ENCODE data around the gene CPXM2. TPM values are rescaled to one million over a fixed set of nuclear protein-coding genes. Genes with fewer than 3 reads are reported as not detected.

The CPXM2 gene
- total RNA-seq, 1 experiment from 2014 or later, result not detected

DNA sequence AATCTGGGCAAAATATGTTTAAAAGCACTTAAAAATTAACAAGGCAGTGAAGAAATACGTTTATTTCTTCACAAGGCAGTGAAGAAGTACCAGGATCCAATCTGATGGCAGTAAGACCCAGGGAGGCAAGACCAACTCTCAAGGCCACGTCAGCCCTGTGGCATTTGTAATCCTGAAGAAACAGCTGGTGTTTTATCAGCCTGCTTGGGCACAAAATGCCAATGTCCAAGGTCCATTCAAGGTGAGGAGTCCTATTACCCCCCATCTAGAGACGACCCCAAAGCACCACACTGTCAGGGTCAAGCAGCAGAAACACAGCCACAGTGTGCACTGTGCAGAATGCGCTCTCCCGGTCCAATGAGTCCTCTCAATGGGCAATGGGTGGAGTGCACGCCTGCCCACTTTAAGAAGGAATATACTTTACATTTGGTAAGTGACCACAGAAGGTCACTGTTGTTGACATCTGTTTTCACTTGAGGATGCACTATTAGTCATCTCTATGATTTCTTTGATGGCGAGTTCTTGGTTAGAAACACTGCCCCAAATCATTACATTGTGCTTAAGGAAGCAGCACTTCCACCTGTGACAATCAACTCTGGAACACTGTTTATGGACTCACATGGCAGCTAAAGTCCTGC lies 12.8 kb downstream of the CPXM2 start:
- no peak overlapping the region for H3K27ac Mint-ChIP-seq (ENCODE audit: low read depth, unreplicated experiment)
- no TSS peak for BruUV-seq (replicated peaks)
- peaks cover 6% of the 10 kb centered on the region for H3K4me1 Mint-ChIP-seq (ENCODE audit: insufficient read depth, unreplicated experiment)
- H3K4me3 Mint-ChIP-seq (ENCODE audit: unreplicated experiment), result no peak overlapping the region
- TF ChIP-seq CTCF (IDR thresholded peaks at IDR 0.05; ENCODE audit: unreplicated experiment), result no peak
- H3K27me3 Mint-ChIP-seq (ENCODE audit: insufficient read depth, unreplicated experiment), result no peaks in the 10 kb centered on the region
- no peaks in the 10 kb centered on the region for H3K36me3 Mint-ChIP-seq (ENCODE audit: insufficient read depth, unreplicated experiment)
- no peak for DNase-seq (ENCODE audit: unreplicated experiment)
- H3K9me3 Mint-ChIP-seq (ENCODE audit: unreplicated experiment), result no peaks in the 10 kb centered on the region
- intact Hi-C loops (cut with micrococcal nuclease), result no loop called here
- POLR2A ChIA-PET, result no interaction called here
- CTCF ChIA-PET, result interaction anchor here (0.7 kb wide), 1 partner anchor 175 kb away, joined by 4 read pairs; no protein-coding TSS in a partner anchor

DNA sequence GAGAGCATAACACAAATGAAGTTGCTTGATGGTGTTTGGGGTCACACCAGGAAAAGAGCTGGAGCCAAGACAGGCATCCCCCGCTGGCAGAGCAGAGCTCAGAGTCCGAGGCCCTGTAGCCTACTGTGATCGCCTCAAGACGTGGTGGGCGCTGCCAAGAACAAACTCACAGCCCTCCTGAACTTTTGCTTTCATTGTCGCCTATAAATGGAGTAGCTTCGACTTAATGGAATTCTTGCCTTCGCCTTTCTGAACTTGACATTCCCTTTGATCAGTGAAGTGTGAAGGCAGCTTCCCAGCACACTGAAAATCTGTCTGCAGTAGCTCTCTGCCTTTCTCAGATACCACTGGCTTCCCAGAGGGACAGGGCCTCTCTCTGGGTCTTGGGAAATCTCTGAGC lies 21.3 kb downstream of the CPXM2 start:
- Mint-ChIP-seq H3K4me1 (ENCODE audit: insufficient read depth, unreplicated experiment) (no peaks in the 10 kb centered on the region), H3K9me3 (ENCODE audit: unreplicated experiment) (no peaks in the 10 kb centered on the region), H3K27ac (ENCODE audit: low read depth, unreplicated experiment) (no peak overlapping the region), H3K4me3 (ENCODE audit: unreplicated experiment) (no peak overlapping the region), H3K27me3 (ENCODE audit: insufficient read depth, unreplicated experiment) (peaks cover 39% of the 10 kb centered on the region), H3K36me3 (ENCODE audit: insufficient read depth, unreplicated experiment) (no peaks in the 10 kb centered on the region)
- intact Hi-C loops (cut with micrococcal nuclease), result no loop called here
- no peak for DNase-seq (ENCODE audit: unreplicated experiment)
- ChIA-PET POLR2A (interaction anchor here (0.6 kb wide), 1 partner anchor 417 kb away, joined by 3 read pairs; no protein-coding TSS in a partner anchor), CTCF (no interaction called here)
- no TSS peak for BruUV-seq (replicated peaks)
- no peak for TF ChIP-seq CTCF (IDR thresholded peaks at IDR 0.05; ENCODE audit: unreplicated experiment)

GRCh38 chr10:123869020-123869414 lies 22.6 kb downstream of the CPXM2 start:
- no TSS peak for BruUV-seq (replicated peaks)
- Mint-ChIP-seq H3K4me1 (ENCODE audit: insufficient read depth, unreplicated experiment) (no peaks in the 10 kb centered on the region), H3K9me3 (ENCODE audit: unreplicated experiment) (no peaks in the 10 kb centered on the region), H3K27me3 (ENCODE audit: insufficient read depth, unreplicated experiment) (peaks cover 39% of the 10 kb centered on the region), H3K4me3 (ENCODE audit: unreplicated experiment) (no peak overlapping the region), H3K36me3 (ENCODE audit: insufficient read depth, unreplicated experiment) (no peaks in the 10 kb centered on the region), H3K27ac (ENCODE audit: low read depth, unreplicated experiment) (no peak overlapping the region)
- CTCF ChIA-PET, result interaction anchor here (0.6 kb wide), 1 partner anchor 538 kb away, joined by 3 read pairs; no protein-coding TSS in a partner anchor
- DNase-seq (ENCODE audit: unreplicated experiment), result no peak
- intact Hi-C loops (cut with micrococcal nuclease), result no loop called here
- POLR2A ChIA-PET, result no interaction called here
- no peak for TF ChIP-seq CTCF (IDR thresholded peaks at IDR 0.05; ENCODE audit: unreplicated experiment)

DNA sequence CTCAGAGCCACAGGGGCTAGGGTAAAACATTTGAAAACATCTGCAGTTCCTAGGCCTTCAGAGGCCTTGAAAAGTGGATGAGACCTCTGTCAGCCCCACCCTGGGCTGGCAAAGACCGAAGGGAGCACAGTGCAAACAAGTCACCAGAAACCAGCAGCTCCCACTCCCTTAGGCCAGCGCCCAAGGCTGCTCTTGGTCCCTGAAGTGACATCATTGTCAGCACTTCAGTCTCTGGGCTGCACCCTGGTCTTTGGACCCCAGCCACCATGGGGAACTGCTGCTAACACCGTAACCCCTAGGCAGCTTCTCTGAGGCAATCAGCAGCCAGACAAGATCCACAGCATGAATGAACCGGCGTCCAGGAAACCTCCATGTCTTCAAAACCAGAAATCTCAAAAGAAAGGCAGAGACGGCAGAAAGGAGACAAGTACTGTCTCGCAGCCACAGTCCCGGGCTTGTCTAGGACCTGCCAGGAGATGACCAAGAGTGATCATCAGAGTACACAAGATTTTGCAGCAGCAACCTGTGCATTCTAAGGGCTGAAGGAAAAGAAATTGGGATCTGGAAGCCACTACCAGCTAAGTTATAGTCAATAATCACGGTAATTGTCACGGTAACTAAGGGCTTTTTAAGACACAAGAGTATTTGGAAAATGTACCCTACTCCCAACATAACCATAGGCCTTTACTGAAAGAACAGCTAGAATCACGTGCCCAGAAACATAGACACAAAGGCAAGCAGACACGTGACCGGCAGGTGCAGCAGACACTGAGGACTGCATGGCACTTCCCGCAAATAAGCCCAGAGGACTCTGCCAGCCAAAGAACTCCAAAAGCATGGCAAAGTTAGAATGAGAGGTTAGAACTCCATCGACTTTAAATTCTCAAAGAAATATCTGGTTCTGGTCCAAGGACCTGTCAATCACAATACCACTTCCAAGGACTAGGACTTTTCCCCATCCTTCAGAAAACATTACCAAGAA lies 23.3 kb downstream of the CPXM2 start:
- Mint-ChIP-seq H3K9me3 (ENCODE audit: unreplicated experiment) (no peaks in the 10 kb centered on the region), H3K4me1 (ENCODE audit: insufficient read depth, unreplicated experiment) (no peaks in the 10 kb centered on the region), H3K36me3 (ENCODE audit: insufficient read depth, unreplicated experiment) (no peaks in the 10 kb centered on the region), H3K4me3 (ENCODE audit: unreplicated experiment) (no peak overlapping the region), H3K27ac (ENCODE audit: low read depth, unreplicated experiment) (no peak overlapping the region), H3K27me3 (ENCODE audit: insufficient read depth, unreplicated experiment) (peaks cover 39% of the 10 kb centered on the region)
- ChIA-PET POLR2A (no interaction called here), CTCF (interaction anchor here (0.6 kb wide), 1 partner anchor 539 kb away, joined by 3 read pairs; no protein-coding TSS in a partner anchor)
- BruUV-seq (replicated peaks), result no TSS peak
- intact Hi-C loops (cut with micrococcal nuclease), result no loop called here
- TF ChIP-seq CTCF (IDR thresholded peaks at IDR 0.05; ENCODE audit: unreplicated experiment), result no peak
- no peak for DNase-seq (ENCODE audit: unreplicated experiment)
